Transverse colon (tissue), 4 donors: ENCODE data around the gene ZMIZ1.

Experiments
- POLR2A ChIP-seq: fragments of 450-650 bp; IDR thresholded peaks from one replicate; pipeline ENCODE4 v1.6.1; 2016; ENCODE audit warnings: antibody characterized with exemption, mild to moderate bottlenecking, moderate library complexity
- POLR2AphosphoS5 ChIP-seq, 3 donors: sonication (generic); formaldehyde crosslinking; IDR thresholded peaks; one replicate each; pipeline ENCODE4 v1.6.1; 2016; ENCODE audit warnings: antibody characterized with exemption in 3 of 3
- TF ChIP-seq, protein P1 (sequence below), 5 experiments: fragments of 200-600 bp in 3 of 5; fragments of 450-650 bp in 2 of 5; sonication (generic) in 3 of 5; IDR thresholded peaks; 1 replicate in 2 of 5; 2 replicates in 3 of 5; pipeline ENCODE4 v1.5.1; 2016 to 2017; ENCODE audit warnings: antibody characterized with exemption in 5 of 5, inconsistent platforms in 3 of 5, mild to moderate bottlenecking in 2 of 5, moderate library complexity in 1 of 5

DNA sequence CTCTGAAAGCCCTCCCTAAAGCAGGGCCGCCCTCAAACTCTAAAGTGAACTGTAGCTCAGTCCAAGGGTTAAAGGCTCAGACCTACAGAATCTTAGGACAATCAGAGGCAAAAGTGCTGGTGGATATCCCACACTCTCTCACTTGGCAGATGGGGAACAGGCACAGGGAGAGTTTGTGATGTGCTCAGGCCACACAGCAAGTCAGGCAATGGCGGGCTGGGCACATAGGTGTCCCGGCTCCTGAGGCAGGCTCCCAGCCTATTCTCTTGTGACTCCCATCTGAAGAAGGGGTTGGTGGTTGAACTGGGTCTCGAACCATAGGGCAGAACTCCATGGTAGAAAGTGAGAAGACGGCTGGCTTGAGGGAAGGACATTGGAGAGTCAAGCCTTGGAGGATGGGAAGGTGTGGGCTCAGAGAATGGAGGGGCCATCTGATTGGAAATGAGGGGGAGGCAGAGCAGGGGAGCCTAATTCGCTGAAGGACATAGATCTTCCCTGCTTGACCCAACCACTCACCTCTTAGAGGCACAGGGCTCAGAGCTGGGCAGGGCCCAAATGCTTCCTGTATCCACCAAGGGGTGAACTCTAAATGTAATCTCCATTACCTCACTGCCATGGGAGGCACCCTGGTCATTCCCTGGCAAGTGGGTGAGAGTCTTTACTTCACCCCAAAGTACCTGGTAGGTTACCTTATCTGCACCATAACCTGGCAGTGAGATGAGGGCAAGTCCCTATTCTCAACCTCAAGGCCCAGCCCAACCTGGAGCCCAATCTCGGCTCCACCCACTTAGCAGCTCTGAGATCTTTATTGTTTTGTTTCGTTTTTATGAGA is 4.9 kb upstream of the ZMIZ1 start:
- TF ChIP-seq, protein P1, sequence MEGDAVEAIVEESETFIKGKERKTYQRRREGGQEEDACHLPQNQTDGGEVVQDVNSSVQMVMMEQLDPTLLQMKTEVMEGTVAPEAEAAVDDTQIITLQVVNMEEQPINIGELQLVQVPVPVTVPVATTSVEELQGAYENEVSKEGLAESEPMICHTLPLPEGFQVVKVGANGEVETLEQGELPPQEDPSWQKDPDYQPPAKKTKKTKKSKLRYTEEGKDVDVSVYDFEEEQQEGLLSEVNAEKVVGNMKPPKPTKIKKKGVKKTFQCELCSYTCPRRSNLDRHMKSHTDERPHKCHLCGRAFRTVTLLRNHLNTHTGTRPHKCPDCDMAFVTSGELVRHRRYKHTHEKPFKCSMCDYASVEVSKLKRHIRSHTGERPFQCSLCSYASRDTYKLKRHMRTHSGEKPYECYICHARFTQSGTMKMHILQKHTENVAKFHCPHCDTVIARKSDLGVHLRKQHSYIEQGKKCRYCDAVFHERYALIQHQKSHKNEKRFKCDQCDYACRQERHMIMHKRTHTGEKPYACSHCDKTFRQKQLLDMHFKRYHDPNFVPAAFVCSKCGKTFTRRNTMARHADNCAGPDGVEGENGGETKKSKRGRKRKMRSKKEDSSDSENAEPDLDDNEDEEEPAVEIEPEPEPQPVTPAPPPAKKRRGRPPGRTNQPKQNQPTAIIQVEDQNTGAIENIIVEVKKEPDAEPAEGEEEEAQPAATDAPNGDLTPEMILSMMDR (IDR thresholded peaks at IDR 0.05): no peak
- no peak for TF ChIP-seq POLR2AphosphoS5 (IDR thresholded peaks at IDR 0.05)
- no peak for TF ChIP-seq POLR2A
